ENCODE results near the gene PIM1. TPM values are rescaled to one million over a fixed set of nuclear protein-coding genes. Genes with fewer than 3 reads are reported as not detected.

Gene PIM1
- total and polyA plus RNA-seq, 10 of the 15 experiments (the other 5 are each of a cell fraction or from before 2014, with no cell fraction given) = 0.66 to 33.9 (median 10.2) TPM

GRCh38 chr6:37177077-37177934 lies 7.4 kb downstream of the PIM1 start:
- ChIA-PET CTCF (interaction anchor here (0.8 to 4.4 kb wide), 4 partner anchors 32 to 412 kb away, joined by 3 to 31 read pairs (median 8); no protein-coding TSS in a partner anchor), RAD21 (ENCODE audit: unreplicated experiment) (interaction anchor here (0.9 to 3.0 kb wide), 2 partner anchors 32 to 127 kb away, joined by 5 to 16 read pairs; no protein-coding TSS in a partner anchor), POLR2A (interaction anchor here (0.6 kb wide), 1 partner anchor 108 kb away, joined by 4 read pairs; no protein-coding TSS in a partner anchor), SMC1A (ENCODE audit: uncharacterized antibody, unreplicated experiment) (interaction anchor here (1.1 to 12.2 kb wide), 4 partner anchors 33 to 158 kb away, joined by 3 to 266 read pairs (median 12); no protein-coding TSS in a partner anchor)
- Histone ChIP-seq H3K27ac (ENCODE audit: control insufficient read depth, insufficient read depth) (no peak overlapping the region), H2AFZ (ENCODE audit: control insufficient read depth, low read depth, low read length) (no peak overlapping the region), H3K36me3 (ENCODE audit: control insufficient read depth in 2 of 2, insufficient read depth in 2 of 2, low read length in 1 of 2) (peaks cover 7 to 8% of the 10 kb centered on the region in 2 experiments), H3K4me3 (no peak overlapping the region), H3K27me3 (replicated peaks in 1 of 2; ENCODE audit: control insufficient read depth in 2 of 2, insufficient read depth in 2 of 2, low read length in 1 of 2) (no peaks in the 10 kb centered on the region), H3K9ac (ENCODE audit: control insufficient read depth, insufficient read depth, low read length) (no peak overlapping the region), H3K9me3 (replicated peaks; ENCODE audit: control insufficient read depth, insufficient read depth, low read length) (no peaks in the 10 kb centered on the region), H3K79me2 (ENCODE audit: control insufficient read depth, insufficient read depth, low read length) (no peaks in the 10 kb centered on the region; the same call in none of the 2 replicates), H3K4me1 (ENCODE audit: control insufficient read depth, insufficient read depth, low read length) (peaks cover 26% of the 10 kb centered on the region), H4K20me1 (ENCODE audit: control insufficient read depth, insufficient read depth) (no peaks in the 10 kb centered on the region; the same call in 1 of the 2 replicates), H3K4me2 (ENCODE audit: control insufficient read depth, insufficient read depth) (no peak overlapping the region)
- in situ Hi-C loops (cut with MboI) = loop anchor here (10.0 kb wide), 2 partner anchors 153 to 413 kb away; no protein-coding TSS in a partner anchor
- intact Hi-C loops (cut with micrococcal nuclease; ENCODE audit: unreplicated experiment) = loop anchor here (10.0 kb wide), 1 partner anchor 413 kb away; no protein-coding TSS in a partner anchor
- peak; percentile 23 for FAIRE-seq
- 53% methylated on average over 10 of the region's 10 CpGs for WGBS (ENCODE audit: insufficient coverage, insufficient replicate concordance, low lambda C conversion rate, missing lambda C conversion rate)
- no peak for DNase-seq (ENCODE audit: low read depth, low spot score)
- no TSS peak for BruUV-seq (replicated peaks)
- ATAC-seq = no peak
- TF ChIP-seq NRF1 (conservative IDR thresholded peaks at IDR 0.05; ENCODE audit: low read depth, low read length) = no peak
- no peak for TF ChIP-seq SPI1 (IDR thresholded peaks at IDR 0.05; ENCODE audit: borderline replicate concordance, insufficient read depth, low read depth, low read length)
- TF ChIP-seq JUNB (IDR thresholded peaks at IDR 0.05) = no peak
- no peak for TF ChIP-seq ZNF687 (IDR thresholded peaks at IDR 0.05)
- no peak for TF ChIP-seq ZBTB40 (IDR thresholded peaks at IDR 0.05; ENCODE audit: borderline replicate concordance)
- TF ChIP-seq BCL3 (IDR thresholded peaks at IDR 0.05; ENCODE audit: borderline replicate concordance, insufficient read depth, low read depth, low read length, poor library complexity, severe bottlenecking) = no peak
- TF ChIP-seq IKZF2 (IDR thresholded peaks at IDR 0.05) = no peak
- TF ChIP-seq SMC3 (IDR thresholded peaks at IDR 0.05; ENCODE audit: borderline replicate concordance, low read length) = no peak
- TF ChIP-seq GATAD2B (conservative IDR thresholded peaks at IDR 0.05; ENCODE audit: low read depth) = no peak
